Liver (tissue), 9 donors: ENCODE data around the gene EDNRA. TPM values are rescaled to one million over a fixed set of nuclear protein-coding genes. Genes with fewer than 3 reads are reported as not detected.

Experiments used
- DNase-seq: peaks from one replicate; pipeline ENCODE4 v3.0.0-alpha.2; 2017; ENCODE audit warnings: low spot score
- H3K27ac ChIP-seq, 2 donors: one replicate each; pipeline ENCODE4 v1.7.0; 2013; ENCODE audit warnings: inconsistent platforms in 2 of 2, low read length in 2 of 2, control low read depth in 1 of 2, low read depth in 1 of 2, mild to moderate bottlenecking in 1 of 2
- H3K27me3 ChIP-seq, 4 donors: one replicate each; pipeline versions ENCODE4 v1.6.1 to v1.7.0; 2013; ENCODE audit warnings: low read length in 3 of 4, inconsistent platforms in 1 of 4, mild to moderate bottlenecking in 1 of 4, moderate library complexity in 1 of 4; ENCODE audit not compliant: control insufficient read depth in 4 of 4, insufficient read depth in 4 of 4
- H3K36me3 ChIP-seq, 4 donors: one replicate each; pipeline versions ENCODE4 v1.6.1 to v1.7.0; 2013; ENCODE audit warnings: low read length in 3 of 4, mild to moderate bottlenecking in 3 of 4, low read depth in 1 of 4, moderate library complexity in 1 of 4; ENCODE audit not compliant: control insufficient read depth in 4 of 4, insufficient read depth in 3 of 4
- H3K4me1 ChIP-seq, 4 donors: one replicate each; pipeline versions ENCODE4 v1.6.1 to v1.7.0; 2013; ENCODE audit warnings: low read length in 3 of 4, mild to moderate bottlenecking in 3 of 4, moderate library complexity in 1 of 4; ENCODE audit not compliant: control insufficient read depth in 4 of 4, insufficient read depth in 4 of 4
- H3K4me3 ChIP-seq, 3 donors: one replicate each; pipeline versions ENCODE4 v1.6.1 to v1.7.0; 2013; ENCODE audit warnings: low read length in 3 of 3, control low read depth in 1 of 3, low read depth in 1 of 3, mild to moderate bottlenecking in 1 of 3
- H3K9ac ChIP-seq, 2 donors: one replicate each; pipeline ENCODE4 v1.7.0; 2013; ENCODE audit warnings: low read length in 2 of 2, mild to moderate bottlenecking in 2 of 2, moderate library complexity in 2 of 2, control low read depth in 1 of 2, low read depth in 1 of 2
- H3K9me3 ChIP-seq, 4 donors: one replicate each; pipeline versions ENCODE4 v1.6.1 to v1.7.0; 2013; ENCODE audit warnings: low read length in 3 of 4; ENCODE audit not compliant: control insufficient read depth in 4 of 4
- CTCF ChIP-seq: fragments of 150-350 bp; IDR thresholded peaks from 2 replicates; pipeline ENCODE4 v1.5.1; 2017; ENCODE audit warnings: improper control_type of control experiment, low read depth, low read length; ENCODE audit not compliant: missing input control
- EGR1 ChIP-seq, 2 donors: IDR thresholded peaks; 2 replicates each; pipeline ENCODE4 v1.6.1; 2016 to 2018; ENCODE audit warnings: antibody characterized with exemption in 2 of 2, low read depth in 2 of 2
- FOXA1 ChIP-seq: IDR thresholded peaks from 2 replicates; pipeline ENCODE4 v1.6.1; 2016; ENCODE audit warnings: antibody characterized with exemption
- FOXA2 ChIP-seq: IDR thresholded peaks from 2 replicates; pipeline ENCODE4 v1.6.1; 2016; ENCODE audit warnings: antibody characterized with exemption
- GABPA ChIP-seq, 2 donors: IDR thresholded peaks in 1 of 2; conservative IDR thresholded peaks in 1 of 2; 2 replicates each; pipeline ENCODE4 v1.6.1; 2016; ENCODE audit warnings: antibody characterized with exemption in 2 of 2, mild to moderate bottlenecking in 1 of 2, moderate library complexity in 1 of 2
- HNF4A ChIP-seq, 2 donors: conservative IDR thresholded peaks; 2 replicates each; pipeline ENCODE4 v1.6.1; 2016; ENCODE audit warnings: antibody characterized with exemption in 2 of 2, mild to moderate bottlenecking in 2 of 2
- HNF4G ChIP-seq: IDR thresholded peaks from 2 replicates; pipeline ENCODE4 v1.6.1; 2016; ENCODE audit warnings: antibody characterized with exemption
- JUND ChIP-seq, 2 donors: IDR thresholded peaks; 2 replicates each; pipeline ENCODE4 v1.6.1; 2016; ENCODE audit warnings: antibody characterized with exemption in 2 of 2
- NR2F2 ChIP-seq: IDR thresholded peaks from 2 replicates; pipeline ENCODE4 v1.6.1; 2016; ENCODE audit warnings: antibody characterized with exemption
- RAD21 ChIP-seq, 2 donors: IDR thresholded peaks; 2 replicates each; pipeline ENCODE4 v1.6.1; 2016; ENCODE audit warnings: antibody characterized with exemption in 2 of 2, mild to moderate bottlenecking in 2 of 2
- REST ChIP-seq: IDR thresholded peaks from 2 replicates; pipeline ENCODE4 v1.6.1; 2016; ENCODE audit warnings: antibody characterized with exemption, mild to moderate bottlenecking
- SP1 ChIP-seq: IDR thresholded peaks from 2 replicates; pipeline ENCODE4 v1.6.1; 2018; ENCODE audit warnings: antibody characterized with exemption, mild to moderate bottlenecking
- TAF1 ChIP-seq: conservative IDR thresholded peaks from 2 replicates; pipeline ENCODE4 v1.6.1; 2016; ENCODE audit warnings: antibody characterized with exemption, mild to moderate bottlenecking
- YY1 ChIP-seq: IDR thresholded peaks from 2 replicates; pipeline ENCODE4 v1.6.1; 2016; ENCODE audit warnings: antibody characterized with exemption, mild to moderate bottlenecking
- ZBTB33 ChIP-seq: IDR thresholded peaks from 2 replicates; pipeline ENCODE4 v1.6.1; 2016; ENCODE audit warnings: antibody characterized with exemption
- WGBS: extraction: QIAGEN DNeasy Blood & Tissue Kit; methylation state at CpG from one replicate; pipeline ENCODE4 v1.1.7; 2013; 5-methylcytosine and 5-hydroxymethylcytosine counted together
- polyA plus RNA-seq, 2 donors: library from polyadenylated mRNA; stranded (reverse) in 1 of 2; unstranded in 1 of 2; fragments of 200-250 nt in 1 of 2; fragments of >200 nt in 1 of 2; fragmentation: Nextera tagmentation in 1 of 2; extraction: Ambion mirVana in 1 of 2; gene quantifications; one replicate each; pipeline versions ENCODE4 v1.2.1 to v1.2.3, GENCODE V29; 2013 to 2015
- total RNA-seq, 2 donors: library from RNA; depleted of rRNA; stranded (reverse); fragments of >200 nt; gene quantifications; one replicate each; pipeline ENCODE4 v1.2.3, GENCODE V29; 2014
- TF ChIP-seq, protein P1 (sequence below): IDR thresholded peaks from 2 replicates; pipeline ENCODE4 v1.6.1; 2016; ENCODE audit warnings: antibody characterized with exemption
- TF ChIP-seq, protein P2 (sequence below): IDR thresholded peaks from 2 replicates; pipeline ENCODE4 v1.6.1; 2016; ENCODE audit warnings: antibody characterized with exemption
- donor health status: healthy.
- donor health status: healthy.
- donor health status: healthy.
- donor health status: healthy.
- donor health status: healthy.

Gene EDNRA
- total and polyA plus RNA-seq, 4 donors = 0.71 to 6.0 (median 1.1) TPM

- TF ChIP-seq EGR1 (IDR thresholded peaks at IDR 0.05; ENCODE audit: low read depth in 2 of 2) (no peak), GABPA (IDR thresholded peaks at IDR 0.05 in 1 of 2, conservative IDR thresholded peaks at IDR 0.05 in 1 of 2) (no peak), ZBTB33 (no peak)
- TF ChIP-seq, protein P1, sequence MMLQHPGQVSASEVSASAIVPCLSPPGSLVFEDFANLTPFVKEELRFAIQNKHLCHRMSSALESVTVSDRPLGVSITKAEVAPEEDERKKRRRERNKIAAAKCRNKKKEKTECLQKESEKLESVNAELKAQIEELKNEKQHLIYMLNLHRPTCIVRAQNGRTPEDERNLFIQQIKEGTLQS = no peak
Measured at GRCh38 chr4:147543034-147543433, 62.1 kb downstream of the EDNRA start (continued).

DNA sequence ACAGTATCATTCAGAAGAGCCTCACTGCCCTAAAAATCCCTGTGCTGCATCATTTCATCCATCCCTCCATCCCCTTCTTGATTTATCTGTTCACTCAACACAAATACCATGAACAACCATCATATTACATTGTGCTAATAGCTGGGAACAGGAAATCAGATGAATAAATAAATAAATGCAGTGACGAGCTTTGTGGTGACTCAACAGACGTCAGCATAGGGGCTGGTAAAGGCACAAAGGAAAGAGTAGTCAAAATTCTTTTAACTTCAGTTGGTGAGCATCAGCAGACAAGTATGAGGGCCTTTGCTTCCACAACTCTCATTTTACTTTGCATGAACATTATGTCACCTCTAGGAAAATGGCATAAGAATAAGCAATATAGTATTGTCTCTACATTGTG is 65.5 kb downstream of the EDNRA start:
- Histone ChIP-seq H3K4me1 (no peaks in the 10 kb centered on the region), H3K9me3 (peaks cover 0 to 3% (median 0%) of the 10 kb centered on the region in 4 donors), H3K27ac (no peak overlapping the region), H3K27me3 (peaks cover 0 to 6% (median 0%) of the 10 kb centered on the region in 4 donors), H3K9ac (no peak overlapping the region), H3K36me3 (no peaks in the 10 kb centered on the region), H3K4me3 (no peak overlapping the region)
- WGBS = 60% methylated on average over 2 of the region's 2 CpGs
- TF ChIP-seq EGR1 (IDR thresholded peaks at IDR 0.05; ENCODE audit: low read depth in 2 of 2) = no peak
- no peak for TF ChIP-seq FOXA1
- no peak for TF ChIP-seq RAD21 (IDR thresholded peaks at IDR 0.05)
- TF ChIP-seq TAF1 = no peak
- TF ChIP-seq JUND (IDR thresholded peaks at IDR 0.05) = no peak
- no peak for TF ChIP-seq HNF4G
- TF ChIP-seq, protein P1 = no peak
- DNase-seq = no peak

DNA sequence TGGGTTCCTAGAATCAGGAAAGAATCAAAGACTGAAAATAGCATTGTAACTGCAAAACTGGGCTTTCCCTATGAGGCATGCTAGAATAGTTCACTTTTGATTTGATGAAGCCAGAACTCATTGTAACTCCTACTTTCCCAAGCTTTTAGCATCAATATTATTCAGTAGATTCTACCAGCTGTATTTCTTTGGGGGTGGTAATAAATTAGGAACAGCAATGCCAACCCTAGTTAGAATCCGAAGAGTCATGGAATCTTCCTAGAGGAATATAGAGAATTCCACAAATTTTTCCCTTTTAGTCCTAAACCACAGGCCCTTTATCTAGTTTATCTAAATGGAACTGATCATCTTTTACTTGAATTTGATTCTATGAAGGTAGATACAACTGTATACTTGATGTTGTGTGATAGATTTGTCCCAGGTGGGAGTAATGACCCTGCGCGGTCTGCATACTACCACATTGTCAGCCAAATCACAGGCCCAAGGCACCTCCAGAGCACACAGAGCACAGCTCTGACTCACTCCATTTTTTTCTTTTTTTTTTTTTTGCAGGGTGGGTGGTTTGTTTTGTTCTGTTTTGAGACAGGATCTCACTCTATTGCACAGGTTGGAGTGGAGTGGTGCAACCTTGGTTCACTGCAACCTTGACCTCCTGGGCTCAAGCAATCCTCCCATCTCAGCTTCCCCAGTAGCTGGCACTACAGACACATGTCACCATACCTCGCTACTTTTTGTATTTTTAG is 66.6 kb downstream of the EDNRA start:
- Histone ChIP-seq H3K9ac (no peak overlapping the region), H3K4me1 (no peaks in the 10 kb centered on the region), H3K9me3 (peaks cover 0 to under 1% (median 0%) of the 10 kb centered on the region in 4 donors), H3K27ac (no peak overlapping the region), H3K27me3 (peaks cover 0 to under 1% (median 0%) of the 10 kb centered on the region in 4 donors), H3K4me3 (no peak overlapping the region), H3K36me3 (no peaks in the 10 kb centered on the region)
- no peak for DNase-seq
- WGBS = 89% methylated on average over 4 of the region's 4 CpGs
- TF ChIP-seq CTCF (no peak), YY1 (no peak), FOXA1 (no peak), ZBTB33 (no peak), SP1 (no peak), REST (no peak), RAD21 (IDR thresholded peaks at IDR 0.05) (no peak), EGR1 (IDR thresholded peaks at IDR 0.05; ENCODE audit: low read depth in 2 of 2) (no peak), JUND (IDR thresholded peaks at IDR 0.05) (no peak), TAF1 (no peak), HNF4A (conservative IDR thresholded peaks at IDR 0.05) (no peak), FOXA2 (no peak), NR2F2 (no peak), HNF4G (no peak)
- TF ChIP-seq, protein P1 = no peak
- TF ChIP-seq, protein P2, sequence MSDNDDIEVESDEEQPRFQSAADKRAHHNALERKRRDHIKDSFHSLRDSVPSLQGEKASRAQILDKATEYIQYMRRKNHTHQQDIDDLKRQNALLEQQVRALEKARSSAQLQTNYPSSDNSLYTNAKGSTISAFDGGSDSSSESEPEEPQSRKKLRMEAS = no peak
